GM12892 (cell line): ENCODE data around the gene NOS3.

Source experiments
- POLR2A ChIP-seq: IDR thresholded peaks from 2 replicates; pipeline ENCODE4 v1.6.1; 2011; ENCODE audit warnings: low read depth, low read length, control low read depth
- POLR2AphosphoS5 ChIP-seq: IDR thresholded peaks from 2 replicates; pipeline ENCODE4 v1.6.1; 2011; ENCODE audit warnings: low read depth, low read length, control low read depth

DNA sequence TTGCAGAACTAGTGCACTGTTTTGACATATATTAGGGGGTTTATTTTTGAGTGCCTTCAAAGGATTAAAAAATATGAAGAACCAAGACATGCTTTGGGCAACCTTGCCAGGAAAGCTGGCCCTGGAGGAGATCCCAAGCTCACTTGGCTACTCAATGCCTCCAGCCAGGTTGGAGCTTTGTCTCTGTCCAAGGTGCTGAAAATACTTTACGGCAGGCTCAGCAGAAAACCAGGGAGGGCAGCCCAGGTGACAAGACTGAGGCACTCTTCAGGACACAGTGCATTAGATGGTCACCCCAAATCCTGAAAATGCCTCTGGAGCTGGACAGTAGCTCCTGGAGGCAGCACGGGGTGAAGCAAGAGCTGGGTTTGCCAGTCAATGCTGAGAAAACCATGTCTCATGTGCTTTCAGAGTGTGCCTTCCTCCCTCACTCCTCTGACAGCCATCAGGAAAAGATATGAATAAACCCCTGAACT, 6.9 kb upstream of the NOS3 start:
- TF ChIP-seq POLR2A (no peak), POLR2AphosphoS5 (no peak)
